ENCODE data around the gene GYG2.

- TF ChIP-seq, protein P1, sequence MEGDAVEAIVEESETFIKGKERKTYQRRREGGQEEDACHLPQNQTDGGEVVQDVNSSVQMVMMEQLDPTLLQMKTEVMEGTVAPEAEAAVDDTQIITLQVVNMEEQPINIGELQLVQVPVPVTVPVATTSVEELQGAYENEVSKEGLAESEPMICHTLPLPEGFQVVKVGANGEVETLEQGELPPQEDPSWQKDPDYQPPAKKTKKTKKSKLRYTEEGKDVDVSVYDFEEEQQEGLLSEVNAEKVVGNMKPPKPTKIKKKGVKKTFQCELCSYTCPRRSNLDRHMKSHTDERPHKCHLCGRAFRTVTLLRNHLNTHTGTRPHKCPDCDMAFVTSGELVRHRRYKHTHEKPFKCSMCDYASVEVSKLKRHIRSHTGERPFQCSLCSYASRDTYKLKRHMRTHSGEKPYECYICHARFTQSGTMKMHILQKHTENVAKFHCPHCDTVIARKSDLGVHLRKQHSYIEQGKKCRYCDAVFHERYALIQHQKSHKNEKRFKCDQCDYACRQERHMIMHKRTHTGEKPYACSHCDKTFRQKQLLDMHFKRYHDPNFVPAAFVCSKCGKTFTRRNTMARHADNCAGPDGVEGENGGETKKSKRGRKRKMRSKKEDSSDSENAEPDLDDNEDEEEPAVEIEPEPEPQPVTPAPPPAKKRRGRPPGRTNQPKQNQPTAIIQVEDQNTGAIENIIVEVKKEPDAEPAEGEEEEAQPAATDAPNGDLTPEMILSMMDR (IDR thresholded peaks at IDR 0.05; ENCODE audit: low read depth, low read length) = no peak
- TF ChIP-seq EZH2phosphoT487 (IDR thresholded peaks at IDR 0.05; ENCODE audit: low read depth) = no peak
Observed at GRCh38 chrX:2859197-2859797, 30.6 kb downstream of the GYG2 start.
